GM18499 (cell line): Measurements from ENCODE around the gene HMCN1.
"Not testable (repeated sequence)": the region's sequence is repeated elsewhere in the genome, so short reads cannot be mapped to it uniquely, and the experiment has no call there.

ENCODE experiments used
- ATAC-seq: cut with Tn5 transposase; IDR thresholded peaks from one replicate; pipeline ENCODE4 v1.9.1; 2021; ENCODE audit warnings: moderate number of reproducible peaks; ENCODE audit not compliant: insufficient read depth, unreplicated experiment

Gene HMCN1

DNA sequence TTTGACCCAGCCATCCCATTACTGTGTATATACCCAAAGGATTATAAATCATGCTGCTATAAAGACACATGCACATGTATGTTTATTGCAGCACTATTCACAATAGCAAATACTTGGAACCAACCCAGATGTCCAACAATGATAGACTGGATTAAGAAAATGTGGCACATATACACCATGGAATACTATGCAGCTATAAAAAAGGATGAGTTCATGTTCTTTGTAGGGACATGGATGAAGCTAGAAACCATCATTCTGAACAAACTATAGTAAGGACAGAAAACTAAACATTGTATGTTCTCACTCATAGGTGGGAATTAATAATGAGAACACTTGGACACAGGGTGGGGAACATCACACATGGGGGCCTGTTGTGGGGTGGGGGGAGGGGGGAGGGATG is 477.4 kb downstream of the HMCN1 start:
- not testable (repeated sequence) for ATAC-seq

DNA sequence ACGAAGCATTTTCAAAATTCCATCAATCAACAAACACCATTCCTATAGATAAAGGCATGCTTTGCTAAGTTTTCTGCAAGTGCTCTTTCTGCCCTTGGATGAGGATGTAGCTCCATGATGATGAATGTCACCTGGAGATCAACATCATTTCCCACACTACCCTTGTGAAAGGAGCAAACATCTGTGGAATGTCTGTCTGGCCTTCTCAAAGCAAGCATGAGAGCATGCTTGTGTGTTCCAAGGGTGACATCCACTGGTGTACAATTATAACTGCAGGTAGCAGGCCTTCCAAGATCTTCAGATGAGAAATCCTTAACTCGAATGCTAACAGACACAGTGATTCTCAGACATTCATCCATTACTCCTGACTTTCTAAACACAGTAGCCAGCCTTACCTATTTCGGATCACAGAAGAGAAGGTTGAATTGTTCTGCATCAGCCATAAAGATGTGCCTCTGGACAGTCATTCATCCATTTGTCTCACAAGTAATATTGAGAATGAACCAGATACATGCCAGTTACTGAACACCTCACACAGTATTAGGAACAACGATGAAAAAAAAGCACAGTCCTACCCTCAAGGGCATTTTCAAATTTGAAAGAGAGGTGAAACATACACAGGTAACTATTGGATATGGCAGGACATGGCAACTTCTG is 478.5 kb downstream of the HMCN1 start:
- peak; percentile 92 for ATAC-seq

DNA sequence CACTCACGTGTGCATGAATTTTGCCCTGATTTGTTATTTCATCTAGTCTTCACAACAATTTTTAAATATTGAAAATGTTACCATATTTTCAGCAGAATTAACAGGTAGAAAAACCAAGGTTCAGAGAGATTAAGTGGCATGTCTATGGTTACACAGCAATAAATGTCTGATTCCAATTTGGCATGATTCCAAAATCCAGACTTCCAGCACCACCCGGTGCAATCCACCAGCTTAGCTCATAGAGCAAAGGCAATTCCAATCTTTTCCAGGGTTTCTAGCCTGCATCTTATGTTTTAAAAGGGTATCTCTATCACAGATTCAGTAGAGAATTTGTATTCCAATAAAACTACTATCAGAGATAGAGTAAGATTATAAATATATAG is 479.0 kb downstream of the HMCN1 start:
- no peak for ATAC-seq

DNA sequence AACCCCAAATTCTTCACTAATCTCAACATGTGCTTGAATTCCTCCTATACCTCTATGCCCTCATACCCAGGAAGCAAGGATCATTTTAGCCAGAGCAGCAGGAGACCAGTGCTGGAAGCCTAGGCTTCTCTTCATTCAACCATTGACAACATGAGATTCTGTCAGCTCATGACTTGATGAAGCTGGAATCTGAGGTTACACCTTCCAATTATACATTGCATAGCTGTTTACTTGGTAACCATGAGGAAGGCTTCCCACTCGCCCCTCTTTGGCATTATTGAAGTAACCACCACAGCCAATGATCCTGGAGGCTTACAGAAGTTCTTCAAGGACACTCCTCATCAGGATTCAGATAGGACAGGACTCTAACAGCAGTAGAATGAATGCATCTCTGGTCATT is 480.6 kb downstream of the HMCN1 start:
- no peak for ATAC-seq

DNA sequence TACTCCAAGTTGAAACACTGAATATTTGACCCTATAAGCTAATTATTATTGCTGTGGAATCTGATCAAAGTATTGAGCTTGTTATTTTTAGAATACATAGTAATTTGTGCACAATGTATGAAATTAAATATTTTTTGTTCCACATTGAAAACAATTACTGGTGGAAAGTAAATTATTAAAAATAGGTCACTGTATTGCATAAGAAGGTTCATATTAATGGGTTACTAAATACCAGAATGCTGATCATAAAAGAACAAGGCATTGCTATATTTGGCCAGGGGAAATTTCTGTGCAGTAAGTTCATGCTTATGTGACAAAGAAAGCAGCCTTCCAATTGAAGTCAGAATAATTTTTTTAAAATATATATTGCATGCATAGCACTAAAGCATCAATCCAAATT is 481.4 kb downstream of the HMCN1 start:
- no peak for ATAC-seq

DNA sequence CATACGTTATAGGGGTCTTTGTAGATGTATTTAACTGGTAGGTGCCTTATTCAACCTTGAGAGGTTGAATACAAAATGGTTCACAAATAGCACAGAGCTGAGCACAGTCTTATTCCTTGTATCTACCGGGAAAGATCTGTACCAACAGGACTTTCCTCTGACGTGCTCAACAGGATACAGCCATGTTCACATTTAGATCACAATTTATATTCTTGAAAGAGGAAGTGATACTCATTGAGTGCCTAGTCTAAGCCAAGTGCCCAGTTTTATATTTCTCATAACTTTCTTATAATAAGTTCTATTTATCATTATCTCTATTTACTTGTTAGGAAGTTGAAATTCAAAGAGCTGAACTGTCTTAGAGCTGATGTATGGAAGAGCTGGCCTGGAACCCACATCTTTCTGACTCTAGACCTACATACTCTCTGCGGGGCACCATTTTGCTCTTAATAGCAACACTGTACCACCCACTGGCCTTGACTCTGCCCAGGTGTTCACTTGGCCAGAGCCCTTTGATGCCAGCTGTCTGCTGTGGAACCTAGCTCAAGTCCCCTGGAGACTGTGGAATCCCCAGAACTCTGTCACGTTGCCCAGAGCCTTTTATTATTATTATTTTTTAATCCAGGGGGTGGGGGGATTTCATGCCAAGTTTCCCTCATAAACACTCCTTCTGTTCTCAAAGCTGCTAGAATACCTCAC is 484.6 kb downstream of the HMCN1 start:
- ATAC-seq = no peak

DNA sequence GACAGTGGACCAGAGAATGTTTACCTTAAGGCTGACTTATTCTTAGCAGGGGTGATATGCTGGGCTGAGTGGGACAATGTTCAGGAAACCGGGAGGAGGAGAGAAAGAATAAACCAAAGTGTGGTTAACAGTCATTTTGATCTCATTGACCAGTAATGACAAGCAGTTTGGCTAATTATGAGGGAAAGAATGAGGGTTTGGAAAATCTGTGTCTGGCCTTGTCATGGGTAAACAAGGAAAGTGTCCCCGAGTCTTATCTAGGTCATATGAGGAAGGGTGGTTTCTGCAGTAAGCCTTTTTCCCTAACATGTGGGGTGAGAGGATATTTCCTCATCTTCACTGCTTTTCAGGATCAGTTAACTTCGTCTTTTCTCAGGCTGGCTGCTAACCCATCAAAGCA is 485.9 kb downstream of the HMCN1 start:
- ATAC-seq = no peak

DNA sequence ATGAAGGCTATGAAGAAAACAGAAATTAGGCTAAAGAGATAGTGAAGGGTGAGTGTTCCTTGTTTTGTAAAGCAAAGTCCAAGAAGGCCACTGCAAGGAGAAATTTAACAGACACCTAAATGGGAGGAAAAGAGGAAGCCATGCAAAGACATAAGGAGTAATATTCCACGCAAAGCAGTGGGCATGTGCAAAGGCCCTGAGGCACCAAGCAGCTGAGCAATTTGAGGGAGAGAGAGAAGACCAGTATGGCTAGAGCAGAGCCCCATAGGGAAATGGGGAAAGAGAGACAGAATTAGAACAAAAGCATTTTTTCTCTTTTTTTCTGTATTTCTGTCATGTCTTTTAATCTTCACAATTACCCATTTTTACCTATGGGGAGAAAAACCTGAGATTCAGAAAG is 486.7 kb downstream of the HMCN1 start:
- ATAC-seq = no peak

DNA sequence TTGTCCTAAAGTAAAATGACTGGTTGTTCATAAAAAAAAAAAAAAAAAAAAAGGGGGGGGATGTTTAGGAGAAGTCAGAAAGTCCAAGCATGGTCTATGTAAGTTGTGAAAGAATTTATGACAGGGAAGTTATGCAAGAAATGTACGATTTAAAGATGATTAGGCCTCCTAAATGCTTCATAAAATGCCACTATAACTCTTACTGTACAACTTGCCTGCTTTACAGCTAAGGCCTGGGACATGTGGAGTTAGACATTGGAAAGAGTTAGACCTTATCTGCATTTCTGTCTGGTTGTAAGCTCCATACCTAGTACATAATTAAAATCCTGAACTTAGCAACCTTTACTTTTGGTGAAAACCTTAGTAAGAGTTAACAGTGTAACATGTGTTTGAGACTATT is 490.9 kb downstream of the HMCN1 start:
- ATAC-seq = no peak

DNA sequence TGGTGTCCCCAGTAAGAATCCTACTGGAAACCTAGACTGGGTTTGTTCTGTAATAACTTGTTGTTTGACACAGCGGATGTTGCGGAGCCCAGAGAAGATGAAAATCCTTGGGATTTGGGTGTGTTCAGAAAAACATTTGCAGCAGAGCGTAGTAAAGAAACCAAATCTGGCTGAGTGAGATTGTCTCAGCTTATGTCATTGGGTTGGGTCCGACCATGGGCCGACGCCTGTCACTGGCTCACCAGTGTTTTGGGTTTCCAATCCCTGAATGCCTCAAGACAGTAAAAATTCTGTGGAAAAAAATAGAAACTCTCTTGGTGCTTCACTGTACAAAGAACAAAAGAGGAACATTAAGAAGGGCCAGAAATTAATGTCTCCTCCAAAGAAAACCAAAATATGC is 494.6 kb downstream of the HMCN1 start:
- no peak for ATAC-seq

DNA sequence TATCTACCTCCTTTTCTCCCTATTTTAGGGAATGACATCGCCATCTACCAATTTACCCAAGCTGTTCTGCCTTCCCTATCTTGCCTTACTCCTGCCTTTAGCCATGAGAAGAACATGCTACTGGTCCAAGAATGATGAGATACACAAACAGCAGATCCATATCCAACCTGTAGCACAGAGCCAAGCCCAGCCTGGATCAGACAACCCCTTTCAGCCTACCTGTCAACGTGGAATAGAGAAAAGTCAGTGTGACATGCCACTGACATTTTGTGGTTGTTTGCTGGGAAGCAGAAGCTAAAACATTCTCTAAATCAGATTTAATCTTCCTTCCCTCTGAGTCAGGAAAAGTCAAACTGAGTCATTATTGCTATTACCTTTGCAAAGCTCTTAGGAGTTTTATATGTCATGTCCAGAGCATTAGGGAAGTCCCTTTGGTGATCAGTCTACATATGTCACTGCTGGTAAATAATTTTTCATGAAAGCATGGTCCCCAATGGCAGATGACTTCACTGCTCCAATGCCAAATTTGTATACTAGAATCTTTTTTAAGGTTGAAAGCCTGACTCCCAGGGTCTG is 497.8 kb downstream of the HMCN1 start:
- ATAC-seq = no peak

DNA sequence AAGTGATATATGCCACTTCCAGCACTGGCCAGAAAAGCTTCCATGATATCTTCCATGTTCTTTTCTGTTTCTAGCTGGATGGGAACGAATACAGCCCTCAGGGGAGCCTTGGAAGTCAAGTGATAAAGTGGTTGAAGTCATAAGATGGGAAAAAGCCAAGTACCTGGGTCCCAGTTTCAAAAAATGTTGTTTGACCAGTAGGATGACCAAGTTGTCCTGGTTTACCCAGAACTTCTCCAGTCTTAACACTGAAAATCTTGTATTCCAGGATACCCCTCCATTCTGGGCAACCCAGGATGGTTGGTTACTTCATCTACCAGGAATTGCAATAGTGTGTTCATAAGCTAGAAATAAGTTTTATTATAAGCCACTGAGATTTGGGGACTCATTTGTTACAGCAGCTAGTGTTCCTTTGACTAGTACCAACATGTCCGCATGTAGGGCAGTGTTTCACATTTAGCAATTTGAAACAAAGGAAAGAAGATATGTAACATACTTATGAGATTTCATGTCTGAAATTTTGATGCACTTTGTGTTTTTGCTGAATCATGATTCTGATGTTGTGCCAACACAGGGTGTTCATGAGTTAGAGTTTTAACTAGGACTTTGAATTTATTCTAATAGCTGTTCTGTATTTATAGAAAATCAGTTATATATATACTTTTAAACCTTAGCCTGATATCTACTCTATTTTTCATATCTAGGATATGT is 500.9 kb downstream of the HMCN1 start:
- ATAC-seq = no peak

DNA sequence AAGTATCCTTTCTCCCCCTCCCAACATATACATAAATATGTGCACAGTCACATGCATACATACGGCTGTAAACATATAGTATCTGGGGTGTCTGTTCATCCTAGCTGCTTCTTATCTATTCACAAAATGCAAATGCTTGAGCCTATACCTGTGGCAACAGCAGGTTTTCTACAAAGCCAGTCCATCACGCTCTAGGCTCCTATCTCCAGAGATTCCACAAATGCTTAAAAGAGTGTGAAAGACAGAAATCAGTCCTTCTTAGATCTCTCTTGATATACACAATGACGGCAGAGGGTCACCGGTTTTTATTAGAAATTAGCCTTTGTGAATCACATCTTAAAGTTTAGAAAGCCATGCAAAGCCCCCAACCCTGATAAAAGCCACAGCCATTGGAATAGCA is 501.5 kb downstream of the HMCN1 start:
- no peak for ATAC-seq

DNA sequence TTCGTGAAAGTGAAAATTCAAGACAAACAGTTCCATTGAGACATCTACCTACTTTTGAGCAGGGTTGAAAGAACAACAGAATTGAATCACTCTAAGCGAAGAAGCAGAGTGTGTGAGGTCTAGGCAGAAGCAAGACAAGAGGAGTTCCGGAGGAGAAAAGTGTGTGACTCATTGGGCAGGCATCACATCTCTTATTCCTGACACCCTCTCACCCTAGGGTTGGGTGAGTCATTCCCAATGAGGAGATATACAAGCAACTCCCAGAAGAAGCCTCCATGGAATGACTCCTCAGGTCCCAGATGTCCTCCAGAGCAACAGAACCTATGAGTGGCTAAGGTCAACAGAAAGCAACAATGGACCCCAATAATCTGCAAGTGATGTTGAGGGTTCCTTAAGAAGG is 502.7 kb downstream of the HMCN1 start:
- no peak for ATAC-seq

DNA sequence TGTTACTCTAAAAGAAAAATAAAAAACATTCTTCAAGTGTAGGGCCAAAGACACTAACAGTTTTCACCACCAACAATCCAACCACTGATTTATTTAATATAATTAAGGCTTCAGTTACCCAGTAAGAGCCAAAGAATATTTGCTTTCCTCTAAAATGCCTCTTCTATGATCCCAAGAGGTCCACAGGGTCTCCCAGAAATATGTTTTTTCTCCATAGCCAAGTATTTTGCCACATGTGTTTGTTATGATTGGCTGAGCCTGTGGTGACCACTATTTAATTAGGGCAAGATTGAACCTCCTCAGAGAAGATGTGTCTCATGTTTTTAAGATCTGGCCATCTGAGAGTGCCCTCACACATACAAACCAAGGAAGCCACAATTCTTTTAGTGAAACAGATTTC is 505.0 kb downstream of the HMCN1 start:
- no peak for ATAC-seq

DNA sequence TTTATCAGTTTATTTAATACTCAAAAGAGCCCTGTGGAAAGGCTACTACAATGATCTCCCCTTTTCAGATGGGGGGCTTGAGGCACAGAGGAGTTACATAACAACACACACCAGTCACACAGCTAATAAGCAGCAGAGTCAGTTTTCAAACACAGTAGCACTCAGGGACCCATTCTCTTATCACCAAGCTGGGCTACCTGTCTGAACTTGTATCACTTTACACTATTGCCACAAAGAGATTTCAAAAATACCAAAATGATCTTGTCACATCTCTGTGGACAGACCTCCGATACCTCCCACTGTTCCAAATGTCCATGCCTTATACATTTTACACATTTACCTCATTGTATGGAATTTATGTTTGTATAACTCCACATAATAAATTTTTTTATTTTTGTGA is 506.2 kb downstream of the HMCN1 start:
- no peak for ATAC-seq
